Measurements from ENCODE around the gene TBC1D22A.

DNA sequence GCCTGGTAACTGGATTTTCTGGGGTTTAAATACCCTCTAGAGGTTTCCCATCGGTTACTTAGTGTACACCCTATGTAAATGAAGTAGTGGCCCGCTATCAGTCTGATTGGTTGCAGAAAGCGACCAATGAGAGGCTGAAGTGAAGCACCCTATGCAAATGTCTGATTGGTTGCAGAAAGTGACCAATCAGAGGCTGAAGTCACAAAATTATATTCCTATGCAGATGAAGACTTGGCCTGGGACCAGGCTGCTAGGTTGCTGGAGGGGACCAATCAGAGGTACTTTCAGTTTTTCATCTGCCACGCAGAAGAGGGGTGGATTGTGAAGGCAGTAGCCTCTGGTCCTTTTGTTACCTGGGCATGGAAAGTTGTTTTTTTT, 134.8 kb downstream of the TBC1D22A start:
- TF ChIP-seq EZH2phosphoT487 (IDR thresholded peaks at IDR 0.05; ENCODE audit: low read depth, severe bottlenecking, unreplicated experiment): no peak
- TF ChIP-seq, protein P1, sequence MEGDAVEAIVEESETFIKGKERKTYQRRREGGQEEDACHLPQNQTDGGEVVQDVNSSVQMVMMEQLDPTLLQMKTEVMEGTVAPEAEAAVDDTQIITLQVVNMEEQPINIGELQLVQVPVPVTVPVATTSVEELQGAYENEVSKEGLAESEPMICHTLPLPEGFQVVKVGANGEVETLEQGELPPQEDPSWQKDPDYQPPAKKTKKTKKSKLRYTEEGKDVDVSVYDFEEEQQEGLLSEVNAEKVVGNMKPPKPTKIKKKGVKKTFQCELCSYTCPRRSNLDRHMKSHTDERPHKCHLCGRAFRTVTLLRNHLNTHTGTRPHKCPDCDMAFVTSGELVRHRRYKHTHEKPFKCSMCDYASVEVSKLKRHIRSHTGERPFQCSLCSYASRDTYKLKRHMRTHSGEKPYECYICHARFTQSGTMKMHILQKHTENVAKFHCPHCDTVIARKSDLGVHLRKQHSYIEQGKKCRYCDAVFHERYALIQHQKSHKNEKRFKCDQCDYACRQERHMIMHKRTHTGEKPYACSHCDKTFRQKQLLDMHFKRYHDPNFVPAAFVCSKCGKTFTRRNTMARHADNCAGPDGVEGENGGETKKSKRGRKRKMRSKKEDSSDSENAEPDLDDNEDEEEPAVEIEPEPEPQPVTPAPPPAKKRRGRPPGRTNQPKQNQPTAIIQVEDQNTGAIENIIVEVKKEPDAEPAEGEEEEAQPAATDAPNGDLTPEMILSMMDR (IDR thresholded peaks at IDR 0.05; ENCODE audit: poor library complexity): no peak
